Transverse colon (tissue), 3 donors: ENCODE results near the gene CRISPLD2.

Experiments used
- CTCF ChIP-seq, 5 experiments: fragments of 200-600 bp in 3 of 5; fragments of 450-650 bp in 2 of 5; sonication (generic) in 3 of 5; IDR thresholded peaks; 1 replicate in 2 of 5; 2 replicates in 3 of 5; pipeline ENCODE4 v1.5.1; 2016 to 2017; ENCODE audit warnings: antibody characterized with exemption in 5 of 5, inconsistent platforms in 3 of 5, mild to moderate bottlenecking in 2 of 5, moderate library complexity in 1 of 5
- POLR2A ChIP-seq: fragments of 450-650 bp; IDR thresholded peaks from one replicate; pipeline ENCODE4 v1.6.1; 2016; ENCODE audit warnings: antibody characterized with exemption, mild to moderate bottlenecking, moderate library complexity

DNA sequence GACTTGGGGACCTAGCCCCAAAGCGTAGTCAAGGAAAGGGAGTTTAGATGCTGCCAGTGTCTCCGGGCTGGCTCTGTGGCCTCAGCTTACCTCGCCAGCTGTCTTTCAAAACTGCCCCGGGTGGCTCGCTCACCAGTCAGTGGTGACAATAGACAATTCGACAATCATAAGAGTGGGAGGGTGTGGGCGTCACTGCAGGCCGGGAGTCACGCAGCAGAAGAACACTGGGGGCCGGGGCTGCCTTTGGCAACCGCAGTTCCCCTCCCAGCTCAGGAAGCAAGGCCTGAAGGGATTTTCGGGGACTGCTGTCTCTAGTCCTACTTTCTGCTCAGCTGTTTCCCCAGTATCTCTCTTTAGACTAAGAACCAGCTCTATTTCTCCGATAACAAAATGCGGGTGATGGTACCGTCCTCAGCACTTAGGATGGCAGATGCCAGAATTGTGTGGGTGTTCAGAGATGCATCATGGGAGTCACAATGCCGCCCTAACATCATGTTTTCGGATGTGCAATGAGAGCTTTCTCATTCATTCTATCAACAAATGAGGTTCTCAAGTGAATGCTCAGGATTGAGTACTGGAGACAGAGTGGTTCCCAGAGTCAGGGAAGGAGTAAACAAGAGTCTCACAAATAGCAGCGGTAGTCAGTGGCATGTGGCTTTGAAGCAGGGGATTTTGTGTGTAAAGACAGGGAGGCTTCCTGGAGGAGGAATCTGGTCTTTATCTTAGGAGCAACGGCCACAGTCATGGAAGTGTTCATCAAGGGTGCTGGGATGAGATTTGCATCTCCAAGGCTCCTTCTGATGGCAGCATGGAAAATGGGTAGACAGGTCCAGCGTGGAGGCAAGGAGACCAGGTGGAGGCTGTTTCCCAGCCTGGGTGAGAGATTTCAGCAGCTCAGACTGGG is 98.5 kb downstream of the CRISPLD2 start:
- no peak for TF ChIP-seq CTCF (IDR thresholded peaks at IDR 0.05)
- no peak for TF ChIP-seq POLR2A
